GM12878 (cell line): ENCODE data around the gene ZNF653. TPM values are rescaled to one million over a fixed set of nuclear protein-coding genes. Genes with fewer than 3 reads are reported as not detected.

Experiments used
- ATAC-seq: fragments of 200-7000 bp; cut with Tn5 transposase; 3 replicates; pipeline ENCODE4 v1.9.1; 2020; ENCODE audit warnings: mild to moderate bottlenecking, moderate library complexity
- BruUV-seq: library from RNA; stranded (reverse); fragments of 400-500 nt; replicated peaks from 2 replicates; lab custom pipeline; 2021; lab: Mats Ljungman, UMichigan
- CTCF ChIA-PET: fragments of 300-600 bp; sonication (Branson Sonifier 250); formaldehyde crosslinking; extraction: SDS; loops from one replicate; lab custom pipeline; 2021; ENCODE audit warnings: inconsistent platforms; lab: Yijun Ruan, JAX
- POLR2A ChIA-PET: fragments of 350-600 bp; formaldehyde crosslinking; extraction: SDS; loops from one replicate; lab custom pipeline; 2021; ENCODE audit warnings: inconsistent platforms; lab: Charles Lee
- RAD21 ChIA-PET: fragments of 300-600 bp; sonication (Branson Sonifier 250); formaldehyde crosslinking; loops from one replicate; lab custom pipeline; 2023; ENCODE audit warnings: antibody characterized with exemption; ENCODE audit not compliant: unreplicated experiment; lab: Charles Lee
- SMC1A ChIA-PET: fragments of 300-600 bp; sonication (Branson Sonifier 250); formaldehyde crosslinking; loops from one replicate; lab custom pipeline; 2023; ENCODE audit not compliant: unreplicated experiment, uncharacterized antibody; lab: Charles Lee
- DNase-seq: peaks from one replicate; pipeline ENCODE4 v3.0.0-alpha.2; 2011; ENCODE audit warnings: low read depth, low spot score
- FAIRE-seq: peaks from 3 replicates; lab custom pipeline; 2011; peaks lifted over from hg19 to GRCh38; lab: Jason Lieb, UNC
- H2AFZ ChIP-seq: 2 replicates; pipeline ENCODE4 v1.6.0; 2011; ENCODE audit warnings: low read depth, low read length, control low read depth; ENCODE audit not compliant: control insufficient read depth
- H3K27ac ChIP-seq: 2 replicates; pipeline ENCODE4 v1.5.1; 2011; ENCODE audit warnings: control low read depth; ENCODE audit not compliant: control insufficient read depth, insufficient read depth
- H3K27me3 ChIP-seq, 2 experiments: replicated peaks in 1 of 2; 2 replicates each; pipeline versions ENCODE4 v1.6.0 to v1.6.1; 2011; ENCODE audit warnings: low read length in 1 of 2; ENCODE audit not compliant: control insufficient read depth in 2 of 2, insufficient read depth in 2 of 2
- H3K36me3 ChIP-seq, 2 experiments: 2 replicates each; pipeline ENCODE4 v1.5.1; 2011; ENCODE audit warnings: low read length in 1 of 2; ENCODE audit not compliant: control insufficient read depth in 2 of 2, insufficient read depth in 2 of 2
- H3K4me1 ChIP-seq: 2 replicates; pipeline ENCODE4 v1.6.1; 2011; ENCODE audit warnings: mild to moderate bottlenecking, low read length, moderate library complexity, mixed read lengths; ENCODE audit not compliant: control insufficient read depth, insufficient read depth
- H3K4me2 ChIP-seq: 2 replicates; pipeline ENCODE4 v1.6.0; 2011; ENCODE audit warnings: control low read depth; ENCODE audit not compliant: control insufficient read depth, insufficient read depth
- H3K4me3 ChIP-seq: fragments of 200-600 bp; sonication (generic); 2 replicates; pipeline ENCODE4 v1.5.1; 2016
- H3K79me2 ChIP-seq: 2 replicates; pipeline ENCODE4 v1.6.0; 2011; ENCODE audit warnings: low read length; ENCODE audit not compliant: control insufficient read depth, insufficient read depth
- H3K9ac ChIP-seq: 2 replicates; pipeline ENCODE4 v1.8.0; 2011; ENCODE audit warnings: low read length, control low read depth, mixed read lengths; ENCODE audit not compliant: control insufficient read depth, insufficient read depth
- H3K9me3 ChIP-seq: replicated peaks from 3 replicates; pipeline ENCODE4 v1.5.1; 2011; ENCODE audit warnings: mild to moderate bottlenecking, low read length; ENCODE audit not compliant: control insufficient read depth, insufficient read depth
- H4K20me1 ChIP-seq: 2 replicates; pipeline ENCODE4 v1.6.0; 2011; ENCODE audit not compliant: control insufficient read depth, insufficient read depth
- BMI1 ChIP-seq: fragments of 450-650 bp; IDR thresholded peaks from 2 replicates; pipeline ENCODE4 v1.6.1; 2016; ENCODE audit warnings: mild to moderate bottlenecking, moderate library complexity, borderline replicate concordance
- HDAC2 ChIP-seq: fragments of 200-600 bp; sonication (generic); IDR thresholded peaks from 2 replicates; pipeline ENCODE4 v1.6.1; 2017
- LARP7 ChIP-seq: fragments of 450-650 bp; IDR thresholded peaks from 2 replicates; pipeline ENCODE4 v1.6.1; 2017; ENCODE audit warnings: mild to moderate bottlenecking
- MEF2B ChIP-seq: fragments of 450-650 bp; IDR thresholded peaks from 2 replicates; pipeline ENCODE4 v1.6.1; 2018; ENCODE audit warnings: mild to moderate bottlenecking, moderate library complexity; ENCODE audit not compliant: partially characterized antibody, poor library complexity, severe bottlenecking
- NR2C2 ChIP-seq: IDR thresholded peaks from 2 replicates; pipeline ENCODE4 v1.6.1; 2011; ENCODE audit warnings: borderline replicate concordance, low read depth; ENCODE audit not compliant: control insufficient read depth, insufficient read length
- POLR2AphosphoS5 ChIP-seq: IDR thresholded peaks from 2 replicates; pipeline ENCODE4 v1.6.1; 2011; ENCODE audit warnings: mild to moderate bottlenecking, low read length, inconsistent platforms
- RBBP5 ChIP-seq: fragments of 200-600 bp; sonication (generic); conservative IDR thresholded peaks from 2 replicates; pipeline ENCODE4 v1.6.1; 2016
- SUPT20H ChIP-seq: IDR thresholded peaks from 2 replicates; pipeline ENCODE4 v1.6.1; 2011; ENCODE audit warnings: low read depth, mild to moderate bottlenecking, low read length, moderate library complexity, borderline replicate concordance; ENCODE audit not compliant: control insufficient read depth
- WGBS: methylation state at CpG from one replicate; pipeline ENCODE4 v1.1.6; 2016; ENCODE audit warnings: low lambda C conversion rate; ENCODE audit not compliant: insufficient replicate concordance, insufficient coverage; ENCODE audit errors: missing lambda C conversion rate; 5-methylcytosine and 5-hydroxymethylcytosine counted together
- in situ Hi-C: fragments of 300-500 bp; cut with MboI; formaldehyde crosslinking; loops from 9 replicates; pipeline ENCODE4 v1.14.3; 2018; ENCODE audit warnings: mixed read lengths
- intact Hi-C: fragments of 100-400 bp; cut with micrococcal nuclease; formaldehyde crosslinking; loops from one replicate; pipeline ENCODE4 v1.14.2; 2022; ENCODE audit not compliant: unreplicated experiment
- polyA plus RNA-seq, 11 experiments: library from polyadenylated mRNA; depleted of rRNA in 4 of 11; unstranded in 6 of 11; stranded (reverse) in 5 of 11; fragments of >200 nt; fragmentation: Nextera tagmentation in 4 of 11; fragmentation: Illumina TruSeq in 1 of 11; extraction: Ambion mirVana in 4 of 11; extraction: Trizol in 1 of 11; gene quantifications; 1 replicate in 1 of 11; 2 replicates in 10 of 11; pipeline versions ENCODE4 v1.2.1 to v1.2.3, GENCODE V29; 2011 to 2016; ENCODE audit warnings: inconsistent platforms in 2 of 11, missing spikeins in 2 of 11, low read depth in 1 of 11
- total RNA-seq, 4 experiments: library from RNA; depleted of rRNA in 3 of 4; stranded (reverse); fragments of >200 nt in 3 of 4; fragmentation: Illumina TruSeq in 1 of 4; extraction: Trizol in 1 of 4; gene quantifications; 2 replicates each; pipeline versions ENCODE4 v1.2.1 to v1.2.3, GENCODE V29; 2013 to 2021
- TF ChIP-seq, protein P1 (sequence below), 3 experiments: IDR thresholded peaks in 2 of 3; conservative IDR thresholded peaks in 1 of 3; 2 replicates each; pipeline ENCODE4 v1.5.1; 2011; ENCODE audit warnings: low read depth in 3 of 3, low read length in 3 of 3, mild to moderate bottlenecking in 3 of 3, control low read depth in 2 of 3, moderate library complexity in 2 of 3, inconsistent platforms in 1 of 3, mixed read lengths in 1 of 3; ENCODE audit not compliant: control insufficient read depth in 2 of 3, insufficient read depth in 1 of 3; ENCODE audit errors: extremely low read depth in 1 of 3
- TF ChIP-seq, protein P2 (sequence below): fragments of 450-650 bp; IDR thresholded peaks from 2 replicates; pipeline ENCODE4 v1.6.1; 2017; ENCODE audit warnings: mild to moderate bottlenecking, moderate library complexity

The ZNF653 gene
- total and polyA plus RNA-seq, 10 of the 15 experiments (the other 5 are each of a cell fraction or from before 2014, with no cell fraction given): 2.2 to 13.2 (median 6.7) TPM; not detected in 2

DNA sequence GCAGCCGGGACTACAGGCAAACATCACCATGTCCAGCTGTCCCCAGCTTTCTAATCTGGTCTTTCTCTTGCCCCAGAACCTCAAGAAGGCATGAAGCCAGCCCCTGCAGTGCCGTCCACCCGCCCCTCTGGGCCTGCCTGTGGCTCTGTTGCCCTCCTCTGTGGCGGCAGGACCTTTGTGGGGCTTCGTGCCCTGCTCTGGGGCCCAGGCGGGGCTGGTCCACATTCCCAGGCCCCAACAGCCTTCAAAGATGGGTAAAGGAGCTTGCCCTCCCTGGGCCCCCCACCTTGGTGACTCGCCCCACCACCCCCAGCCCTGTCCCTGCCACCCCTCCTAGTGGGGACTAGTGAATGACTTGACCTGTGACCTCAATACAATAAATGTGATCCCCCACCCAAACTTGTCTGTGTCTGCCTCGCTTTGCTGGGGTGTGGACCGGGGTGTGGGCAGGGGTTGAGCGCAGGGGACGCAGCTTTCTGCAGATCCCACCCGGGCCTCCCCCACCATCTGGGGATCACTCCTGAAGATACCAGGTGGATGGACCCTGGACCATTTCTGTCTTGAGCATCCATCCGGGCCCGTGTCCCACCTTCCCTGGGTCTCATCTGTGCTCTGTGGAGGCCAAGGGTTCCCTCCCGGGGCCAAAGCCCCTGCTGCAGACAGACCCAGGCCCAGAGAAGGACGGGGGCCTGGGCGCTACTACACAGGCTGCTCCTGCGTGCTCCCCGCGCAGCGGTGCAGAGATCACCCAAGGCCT, 54.9 kb downstream of the ZNF653 start:
- Histone ChIP-seq H3K4me3 (no peak overlapping the region), H4K20me1 (no peaks in the 10 kb centered on the region), H3K79me2 (no peaks in the 10 kb centered on the region), H3K9me3 (no peaks in the 10 kb centered on the region), H3K27ac (peak overlapping the region; percentile 18; the same call in 1 of the 2 replicates)
- CTCF ChIA-PET: interaction anchor here (0.6 to 3.1 kb wide), 3 partner anchors 70 to 86 kb away, joined by 3 to 10 read pairs (median 5); no protein-coding TSS in a partner anchor
- BruUV-seq: TSS peak; percentile 72
- in situ Hi-C loops: no loop called here
- WGBS: 90% methylated on average over 21 of the region's 21 CpGs
- DNase-seq: no peak
- POLR2A ChIA-PET: interaction anchor here (0.5 to 1.7 kb wide), 5 partner anchors 29 to 496 kb away, joined by 3 to 7 read pairs (median 5); no protein-coding TSS in a partner anchor
- TF ChIP-seq MEF2B (no peak), SUPT20H (no peak), BMI1 (no peak), POLR2AphosphoS5 (no peak), LARP7 (no peak), RBBP5 (no peak), HDAC2 (no peak), NR2C2 (no peak)
- TF ChIP-seq, protein P1, sequence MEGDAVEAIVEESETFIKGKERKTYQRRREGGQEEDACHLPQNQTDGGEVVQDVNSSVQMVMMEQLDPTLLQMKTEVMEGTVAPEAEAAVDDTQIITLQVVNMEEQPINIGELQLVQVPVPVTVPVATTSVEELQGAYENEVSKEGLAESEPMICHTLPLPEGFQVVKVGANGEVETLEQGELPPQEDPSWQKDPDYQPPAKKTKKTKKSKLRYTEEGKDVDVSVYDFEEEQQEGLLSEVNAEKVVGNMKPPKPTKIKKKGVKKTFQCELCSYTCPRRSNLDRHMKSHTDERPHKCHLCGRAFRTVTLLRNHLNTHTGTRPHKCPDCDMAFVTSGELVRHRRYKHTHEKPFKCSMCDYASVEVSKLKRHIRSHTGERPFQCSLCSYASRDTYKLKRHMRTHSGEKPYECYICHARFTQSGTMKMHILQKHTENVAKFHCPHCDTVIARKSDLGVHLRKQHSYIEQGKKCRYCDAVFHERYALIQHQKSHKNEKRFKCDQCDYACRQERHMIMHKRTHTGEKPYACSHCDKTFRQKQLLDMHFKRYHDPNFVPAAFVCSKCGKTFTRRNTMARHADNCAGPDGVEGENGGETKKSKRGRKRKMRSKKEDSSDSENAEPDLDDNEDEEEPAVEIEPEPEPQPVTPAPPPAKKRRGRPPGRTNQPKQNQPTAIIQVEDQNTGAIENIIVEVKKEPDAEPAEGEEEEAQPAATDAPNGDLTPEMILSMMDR (IDR thresholded peaks at IDR 0.05 in 2 of 3, conservative IDR thresholded peaks at IDR 0.05 in 1 of 3; ENCODE audit: control insufficient read depth in 2 of 3, extremely low read depth in 1 of 3, insufficient read depth in 1 of 3, low read depth in 3 of 3, low read length in 3 of 3): no peak
- TF ChIP-seq, protein P2, sequence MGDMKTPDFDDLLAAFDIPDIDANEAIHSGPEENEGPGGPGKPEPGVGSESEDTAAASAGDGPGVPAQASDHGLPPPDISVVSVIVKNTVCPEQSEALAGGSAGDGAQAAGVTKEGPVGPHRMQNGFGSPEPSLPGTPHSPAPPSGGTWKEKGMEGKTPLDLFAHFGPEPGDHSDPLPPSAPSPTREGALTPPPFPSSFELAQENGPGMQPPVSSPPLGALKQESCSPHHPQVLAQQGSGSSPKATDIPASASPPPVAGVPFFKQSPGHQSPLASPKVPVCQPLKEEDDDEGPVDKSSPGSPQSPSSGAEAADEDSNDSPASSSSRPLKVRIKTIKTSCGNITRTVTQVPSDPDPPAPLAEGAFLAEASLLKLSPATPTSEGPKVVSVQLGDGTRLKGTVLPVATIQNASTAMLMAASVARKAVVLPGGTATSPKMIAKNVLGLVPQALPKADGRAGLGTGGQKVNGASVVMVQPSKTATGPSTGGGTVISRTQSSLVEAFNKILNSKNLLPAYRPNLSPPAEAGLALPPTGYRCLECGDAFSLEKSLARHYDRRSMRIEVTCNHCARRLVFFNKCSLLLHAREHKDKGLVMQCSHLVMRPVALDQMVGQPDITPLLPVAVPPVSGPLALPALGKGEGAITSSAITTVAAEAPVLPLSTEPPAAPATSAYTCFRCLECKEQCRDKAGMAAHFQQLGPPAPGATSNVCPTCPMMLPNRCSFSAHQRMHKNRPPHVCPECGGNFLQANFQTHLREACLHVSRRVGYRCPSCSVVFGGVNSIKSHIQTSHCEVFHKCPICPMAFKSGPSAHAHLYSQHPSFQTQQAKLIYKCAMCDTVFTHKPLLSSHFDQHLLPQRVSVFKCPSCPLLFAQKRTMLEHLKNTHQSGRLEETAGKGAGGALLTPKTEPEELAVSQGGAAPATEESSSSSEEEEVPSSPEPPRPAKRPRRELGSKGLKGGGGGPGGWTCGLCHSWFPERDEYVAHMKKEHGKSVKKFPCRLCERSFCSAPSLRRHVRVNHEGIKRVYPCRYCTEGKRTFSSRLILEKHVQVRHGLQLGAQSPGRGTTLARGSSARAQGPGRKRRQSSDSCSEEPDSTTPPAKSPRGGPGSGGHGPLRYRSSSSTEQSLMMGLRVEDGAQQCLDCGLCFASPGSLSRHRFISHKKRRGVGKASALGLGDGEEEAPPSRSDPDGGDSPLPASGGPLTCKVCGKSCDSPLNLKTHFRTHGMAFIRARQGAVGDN: no peak
- TF ChIP-seq, all 136 proteins: peak for 0
- no peaks in the 10 kb centered on the region for H3K27me3 ChIP-seq
- H3K36me3 ChIP-seq: peaks cover 0 to 21% of the 10 kb centered on the region in 2 experiments; a peak in 2 of 4 replicates
- ChIA-PET RAD21 (interaction anchor here (1.0 to 2.3 kb wide), 2 partner anchors 70 to 243 kb away, joined by 4 to 5 read pairs; no protein-coding TSS in a partner anchor), SMC1A (interaction anchor here (1.5 kb wide), 1 partner anchor 74 kb away, joined by 4 read pairs; no protein-coding TSS in a partner anchor)
- intact Hi-C loops: no loop called here
- no peak overlapping the region for H3K4me2 ChIP-seq
- ATAC-seq: no peak
- no peak for FAIRE-seq
- no peak overlapping the region for H3K9ac ChIP-seq
- 0 out of 2 replicates have a peak, but pooled peaks cover 4% of the 10 kb centered on the region for H3K4me1 ChIP-seq
- no peak overlapping the region for H2AFZ ChIP-seq
